MM.1S (cell line): ENCODE data around the gene IL17REL.

ENCODE experiments used
- EZH2phosphoT487 ChIP-seq: fragments of 300-600 bp; sonication (generic); IDR thresholded peaks from 2 replicates; pipeline ENCODE4 v1.6.1; 2018; ENCODE audit warnings: antibody characterized with exemption, low read length
- TF ChIP-seq, protein P1 (sequence below): fragments of 300-600 bp; sonication (generic); IDR thresholded peaks from 2 replicates; pipeline ENCODE4 v1.5.1; 2016; ENCODE audit warnings: antibody characterized with exemption, low read length, mixed read lengths

DNA sequence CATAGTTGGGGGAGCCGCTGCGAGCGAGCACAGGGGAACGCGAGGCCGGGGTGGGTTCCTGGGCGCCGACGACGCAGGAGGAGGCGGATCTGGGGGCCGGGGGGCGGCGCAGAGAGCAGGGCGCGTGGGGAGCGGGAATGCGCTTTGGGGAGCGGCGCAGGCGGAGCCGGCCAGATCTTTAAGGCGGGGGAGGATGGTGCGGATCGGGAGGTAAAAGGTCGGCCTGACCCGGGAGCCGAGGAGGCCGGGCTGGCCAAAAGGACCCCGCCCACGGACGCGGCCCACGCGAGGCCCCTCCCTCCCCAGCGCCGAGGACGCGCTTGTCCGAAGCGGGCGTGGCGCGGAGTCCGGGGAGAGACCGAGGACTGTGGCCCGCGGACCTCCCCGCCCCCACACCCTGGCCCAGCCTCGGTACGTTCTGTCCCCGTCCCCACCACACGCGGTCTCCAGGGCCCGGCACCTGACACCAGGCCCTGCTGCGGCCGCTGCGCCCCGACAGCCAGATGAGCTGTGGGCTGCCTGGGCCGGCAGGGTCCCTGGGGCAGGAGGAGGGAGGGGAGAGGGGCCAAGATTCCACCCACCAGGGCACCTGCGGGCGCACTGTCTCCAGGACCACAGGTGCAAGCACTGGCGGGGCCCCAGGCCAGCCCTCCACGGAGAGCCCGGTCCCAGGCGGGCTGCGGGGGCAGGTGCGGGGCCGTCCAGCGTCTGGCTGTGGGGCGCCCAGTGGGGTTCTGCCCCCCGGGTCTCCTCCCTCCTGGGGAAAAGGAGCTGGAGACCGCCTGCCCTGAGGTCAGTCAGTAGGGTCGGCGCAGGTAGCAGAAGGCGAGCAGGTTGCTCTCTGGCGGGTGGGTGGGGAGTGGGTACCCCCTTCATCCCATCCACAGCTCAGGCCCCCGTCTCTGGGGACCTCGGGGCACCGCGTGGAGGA lies 41.1 kb downstream of the IL17REL start:
- no peak for TF ChIP-seq EZH2phosphoT487
- TF ChIP-seq, protein P1, sequence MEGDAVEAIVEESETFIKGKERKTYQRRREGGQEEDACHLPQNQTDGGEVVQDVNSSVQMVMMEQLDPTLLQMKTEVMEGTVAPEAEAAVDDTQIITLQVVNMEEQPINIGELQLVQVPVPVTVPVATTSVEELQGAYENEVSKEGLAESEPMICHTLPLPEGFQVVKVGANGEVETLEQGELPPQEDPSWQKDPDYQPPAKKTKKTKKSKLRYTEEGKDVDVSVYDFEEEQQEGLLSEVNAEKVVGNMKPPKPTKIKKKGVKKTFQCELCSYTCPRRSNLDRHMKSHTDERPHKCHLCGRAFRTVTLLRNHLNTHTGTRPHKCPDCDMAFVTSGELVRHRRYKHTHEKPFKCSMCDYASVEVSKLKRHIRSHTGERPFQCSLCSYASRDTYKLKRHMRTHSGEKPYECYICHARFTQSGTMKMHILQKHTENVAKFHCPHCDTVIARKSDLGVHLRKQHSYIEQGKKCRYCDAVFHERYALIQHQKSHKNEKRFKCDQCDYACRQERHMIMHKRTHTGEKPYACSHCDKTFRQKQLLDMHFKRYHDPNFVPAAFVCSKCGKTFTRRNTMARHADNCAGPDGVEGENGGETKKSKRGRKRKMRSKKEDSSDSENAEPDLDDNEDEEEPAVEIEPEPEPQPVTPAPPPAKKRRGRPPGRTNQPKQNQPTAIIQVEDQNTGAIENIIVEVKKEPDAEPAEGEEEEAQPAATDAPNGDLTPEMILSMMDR, result no peak
